HUES6 (cell line): ENCODE measurements around the gene SOHLH1.
A peak's percentile ranks its signal among the peaks of the same experiment; 100 is the strongest.

Source experiments
- H3K27ac ChIP-seq: 2 replicates; pipeline ENCODE4 v1.7.0; 2013; ENCODE audit warnings: low read depth, mild to moderate bottlenecking, low read length, inconsistent platforms
- H3K27me3 ChIP-seq: 2 replicates; pipeline ENCODE4 v1.6.1; 2013; ENCODE audit warnings: low read length; ENCODE audit not compliant: control insufficient read depth, insufficient read depth
- H3K36me3 ChIP-seq: 2 replicates; pipeline ENCODE4 v1.6.1; 2013; ENCODE audit warnings: low read length; ENCODE audit not compliant: control insufficient read depth, insufficient read depth
- H3K4me1 ChIP-seq: 2 replicates; pipeline ENCODE4 v1.6.1; 2013; ENCODE audit warnings: low read length; ENCODE audit not compliant: control insufficient read depth, insufficient read depth
- H3K4me3 ChIP-seq: 2 replicates; pipeline ENCODE4 v1.5.1; 2013; ENCODE audit warnings: low read depth, low read length
- H3K9ac ChIP-seq: one replicate; pipeline ENCODE4 v1.6.1; 2013; ENCODE audit warnings: mild to moderate bottlenecking, low read length
- H3K9me3 ChIP-seq: 2 replicates; pipeline ENCODE4 v1.6.1; 2013; ENCODE audit warnings: low read depth, low read length; ENCODE audit not compliant: control insufficient read depth, insufficient read depth

The SOHLH1 gene

GRCh38 chr9:135712613-135713295, 13.5 kb upstream of the SOHLH1 start:
- H3K36me3 ChIP-seq: no peaks in the 10 kb centered on the region
- no peaks in the 10 kb centered on the region for H3K9me3 ChIP-seq
- H3K27me3 ChIP-seq: peaks cover 71% of the 10 kb centered on the region
- no peaks in the 10 kb centered on the region for H3K4me1 ChIP-seq
- no peak overlapping the region for H3K4me3 ChIP-seq
- H3K27ac ChIP-seq: no peak overlapping the region
- no peak overlapping the region for H3K9ac ChIP-seq

- no peaks in the 10 kb centered on the region for H3K9me3 ChIP-seq
- no peak overlapping the region for H3K27ac ChIP-seq
- H3K9ac ChIP-seq: no peak overlapping the region
- H3K36me3 ChIP-seq: no peaks in the 10 kb centered on the region
- no peaks in the 10 kb centered on the region for H3K4me1 ChIP-seq
- peaks cover 67% of the 10 kb centered on the region for H3K27me3 ChIP-seq
- H3K4me3 ChIP-seq: no peak overlapping the region
Observed at GRCh38 chr9:135711881-135712280, 12.6 kb upstream of the SOHLH1 start.

- Histone ChIP-seq H3K27me3 (peaks cover 62% of the 10 kb centered on the region), H3K9ac (no peak overlapping the region), H3K4me1 (no peaks in the 10 kb centered on the region), H3K4me3 (no peak overlapping the region), H3K9me3 (no peaks in the 10 kb centered on the region), H3K36me3 (no peaks in the 10 kb centered on the region), H3K27ac (no peak overlapping the region)
Observed at GRCh38 chr9:135711391-135711790, 12.1 kb upstream of the SOHLH1 start.

GRCh38 chr9:135708164-135708563, 8.9 kb upstream of the SOHLH1 start:
- no peaks in the 10 kb centered on the region for H3K4me1 ChIP-seq
- H3K36me3 ChIP-seq: no peaks in the 10 kb centered on the region
- H3K9me3 ChIP-seq: no peaks in the 10 kb centered on the region
- no peak overlapping the region for H3K4me3 ChIP-seq
- peaks cover 43% of the 10 kb centered on the region for H3K27me3 ChIP-seq
- no peak overlapping the region for H3K27ac ChIP-seq
- H3K9ac ChIP-seq: no peak overlapping the region

GRCh38 chr9:135707252-135708138, 8.2 kb upstream of the SOHLH1 start:
- Histone ChIP-seq H3K9ac (no peak overlapping the region), H3K27me3 (peaks cover 43% of the 10 kb centered on the region), H3K27ac (no peak overlapping the region), H3K36me3 (no peaks in the 10 kb centered on the region), H3K4me1 (no peaks in the 10 kb centered on the region), H3K9me3 (no peaks in the 10 kb centered on the region), H3K4me3 (no peak overlapping the region)

GRCh38 chr9:135706288-135706687, 7.0 kb upstream of the SOHLH1 start:
- no peak overlapping the region for H3K9ac ChIP-seq
- no peak overlapping the region for H3K4me3 ChIP-seq
- peaks cover 38% of the 10 kb centered on the region for H3K27me3 ChIP-seq
- H3K9me3 ChIP-seq: no peaks in the 10 kb centered on the region
- H3K36me3 ChIP-seq: no peaks in the 10 kb centered on the region
- no peak overlapping the region for H3K27ac ChIP-seq
- H3K4me1 ChIP-seq: no peaks in the 10 kb centered on the region

GRCh38 chr9:135705376-135705775, 6.1 kb upstream of the SOHLH1 start:
- no peak overlapping the region for H3K4me3 ChIP-seq
- H3K27me3 ChIP-seq: peaks cover 36% of the 10 kb centered on the region

GRCh38 chr9:135704483-135704882, 5.2 kb upstream of the SOHLH1 start:
- Histone ChIP-seq H3K27me3 (peaks cover 33% of the 10 kb centered on the region), H3K4me1 (no peaks in the 10 kb centered on the region), H3K36me3 (no peaks in the 10 kb centered on the region), H3K4me3 (no peak overlapping the region), H3K9ac (no peak overlapping the region), H3K27ac (no peak overlapping the region), H3K9me3 (no peaks in the 10 kb centered on the region)

More at GRCh38 chr9:135705376-135705775, 6.1 kb upstream of the SOHLH1 start:
- no peaks in the 10 kb centered on the region for H3K9me3 ChIP-seq
- no peaks in the 10 kb centered on the region for H3K36me3 ChIP-seq
- H3K4me1 ChIP-seq: no peaks in the 10 kb centered on the region
- no peak overlapping the region for H3K9ac ChIP-seq
- no peak overlapping the region for H3K27ac ChIP-seq

- Histone ChIP-seq H3K36me3 (no peaks in the 10 kb centered on the region), H3K27ac (no peak overlapping the region), H3K27me3 (peaks cover 30% of the 10 kb centered on the region), H3K4me1 (no peaks in the 10 kb centered on the region), H3K9ac (no peak overlapping the region), H3K9me3 (no peaks in the 10 kb centered on the region), H3K4me3 (no peak overlapping the region)
Observed at GRCh38 chr9:135703726-135704125, 4.4 kb upstream of the SOHLH1 start.

GRCh38 chr9:135701959-135702721, 2.9 kb upstream of the SOHLH1 start, which contains the start of gene KCNT1:
KCNT1 (plus strand) TSS chr9:135702185; CDS start chr9:135702259, 74 bp downstream.
- H3K9me3 ChIP-seq: no peaks in the 10 kb centered on the region
- H3K4me1 ChIP-seq: no peaks in the 10 kb centered on the region; the same call in 1 of the 2 replicates
- H3K36me3 ChIP-seq: no peaks in the 10 kb centered on the region
- H3K4me3 ChIP-seq: peak within 1 kb of the TSS; percentile 55
- no peak within 1 kb of the TSS for H3K27ac ChIP-seq
- H3K27me3 ChIP-seq: peaks cover 26% of the 10 kb centered on the region
- no peak within 1 kb of the TSS for H3K9ac ChIP-seq
